ENCODE measurements around the gene GRIN2A.

GRIN2A gene

DNA sequence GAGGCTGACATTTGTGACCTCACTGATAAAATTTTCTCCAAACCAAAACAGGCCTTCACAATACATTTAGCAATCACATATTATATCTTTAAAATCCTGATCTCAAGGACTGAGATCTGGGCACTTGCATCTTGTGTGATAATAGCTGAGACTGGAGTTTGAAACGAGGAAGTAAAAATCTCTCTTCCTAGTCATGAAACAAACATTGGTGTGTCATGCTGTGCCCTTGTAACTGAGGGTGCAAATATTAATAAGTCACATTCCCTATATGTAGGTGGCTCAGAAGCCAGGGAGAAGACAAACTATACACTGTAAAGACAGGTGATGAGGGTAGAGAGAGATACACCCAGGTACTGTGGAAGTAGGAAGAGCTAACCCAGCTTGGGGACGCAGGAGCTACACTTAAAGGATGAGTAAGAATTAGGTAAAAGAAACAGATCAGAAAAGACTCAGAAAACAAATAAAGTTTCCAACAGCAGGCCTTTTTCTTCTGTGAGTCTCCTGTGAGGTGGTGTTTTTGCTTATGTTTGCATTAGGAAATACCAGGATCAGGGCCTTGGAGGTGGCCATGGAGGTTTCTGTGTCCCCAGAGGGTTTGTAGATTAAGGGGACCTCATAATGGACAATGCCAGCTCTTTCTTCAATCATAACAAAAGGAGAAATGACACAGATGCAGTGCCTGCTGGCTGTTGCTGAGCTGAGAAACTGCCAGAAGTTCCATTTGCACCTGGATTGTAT, 335.7 kb downstream of the GRIN2A start:
- no peak for DNase-seq

DNA sequence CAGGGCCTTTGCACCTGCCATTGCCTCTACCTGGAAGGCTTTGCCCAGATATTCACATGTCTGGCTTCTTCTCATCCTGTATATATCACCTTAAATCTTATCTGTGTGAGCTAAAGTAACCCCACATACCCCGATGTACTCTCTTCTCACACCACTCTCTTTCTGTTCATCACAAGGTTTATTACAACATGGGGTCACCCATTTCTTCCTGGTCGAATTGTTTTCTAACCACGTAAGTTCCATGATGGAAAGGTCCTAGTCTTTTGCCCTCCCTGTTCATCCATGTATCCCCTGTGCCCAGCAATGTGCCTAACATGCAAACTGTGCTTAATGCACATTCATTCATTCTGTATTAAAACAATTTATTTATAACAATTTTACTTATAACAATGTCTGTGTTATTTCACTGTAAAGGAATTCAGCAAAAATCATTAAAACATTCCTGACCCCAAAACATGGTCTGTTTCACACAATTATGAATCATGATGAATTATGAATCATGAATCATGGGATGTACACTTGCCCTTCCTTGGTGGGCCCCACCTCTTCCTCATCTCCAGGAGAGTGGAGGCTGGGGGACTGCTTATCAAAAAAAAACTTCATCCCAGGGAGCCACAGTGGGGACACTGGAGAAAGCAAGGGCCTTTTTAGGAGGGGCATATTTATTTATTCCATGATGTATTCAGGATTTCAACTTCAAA, 336.4 kb downstream of the GRIN2A start:
- DNase-seq, result no peak

DNA sequence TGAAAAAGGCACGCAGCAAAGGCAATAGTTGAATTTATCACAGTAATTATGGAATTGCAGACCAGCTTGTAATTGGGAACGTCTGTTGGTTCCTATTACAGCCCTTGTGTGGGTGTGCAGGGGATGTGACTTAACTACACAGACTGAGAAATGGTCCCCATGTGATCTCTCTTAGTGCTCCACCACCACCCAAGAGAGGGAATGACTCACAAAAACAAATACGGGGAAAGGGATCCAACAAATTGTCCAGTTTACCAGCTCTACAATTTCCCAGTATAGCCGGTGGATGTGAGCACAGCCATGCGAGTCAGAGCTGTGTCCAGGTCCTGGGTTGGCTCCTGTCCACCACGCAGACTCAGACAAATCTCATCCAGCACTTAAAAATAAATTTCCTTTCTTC, 337.9 kb downstream of the GRIN2A start:
- no peak for DNase-seq

DNA sequence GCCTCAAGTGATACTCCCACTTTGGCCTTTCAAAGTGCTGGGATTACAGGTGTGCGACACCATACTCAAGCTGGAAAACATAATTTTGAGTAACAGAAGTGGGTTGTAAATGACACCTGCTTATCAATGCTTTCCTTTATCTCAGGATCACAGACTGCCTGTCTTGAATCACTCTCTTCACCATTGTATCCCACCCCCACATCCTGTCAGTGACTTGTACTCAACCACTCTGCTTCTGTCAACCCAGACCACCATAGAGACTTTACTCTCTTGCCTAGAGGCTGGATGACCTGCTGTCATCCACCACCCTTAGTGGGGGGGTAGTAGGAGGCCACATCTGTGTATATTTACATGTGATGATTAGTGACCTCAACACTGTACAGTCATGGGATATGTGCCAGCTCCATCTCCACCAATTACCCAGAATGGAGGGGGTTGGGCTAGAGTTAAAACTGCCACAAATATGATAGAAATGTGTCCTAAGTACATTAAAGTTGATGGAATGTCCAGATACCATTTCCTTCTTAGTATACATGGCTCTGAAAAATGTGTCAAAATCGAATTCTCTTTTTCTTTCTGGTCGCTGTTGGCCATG, 338.7 kb downstream of the GRIN2A start:
- no peak for DNase-seq

DNA sequence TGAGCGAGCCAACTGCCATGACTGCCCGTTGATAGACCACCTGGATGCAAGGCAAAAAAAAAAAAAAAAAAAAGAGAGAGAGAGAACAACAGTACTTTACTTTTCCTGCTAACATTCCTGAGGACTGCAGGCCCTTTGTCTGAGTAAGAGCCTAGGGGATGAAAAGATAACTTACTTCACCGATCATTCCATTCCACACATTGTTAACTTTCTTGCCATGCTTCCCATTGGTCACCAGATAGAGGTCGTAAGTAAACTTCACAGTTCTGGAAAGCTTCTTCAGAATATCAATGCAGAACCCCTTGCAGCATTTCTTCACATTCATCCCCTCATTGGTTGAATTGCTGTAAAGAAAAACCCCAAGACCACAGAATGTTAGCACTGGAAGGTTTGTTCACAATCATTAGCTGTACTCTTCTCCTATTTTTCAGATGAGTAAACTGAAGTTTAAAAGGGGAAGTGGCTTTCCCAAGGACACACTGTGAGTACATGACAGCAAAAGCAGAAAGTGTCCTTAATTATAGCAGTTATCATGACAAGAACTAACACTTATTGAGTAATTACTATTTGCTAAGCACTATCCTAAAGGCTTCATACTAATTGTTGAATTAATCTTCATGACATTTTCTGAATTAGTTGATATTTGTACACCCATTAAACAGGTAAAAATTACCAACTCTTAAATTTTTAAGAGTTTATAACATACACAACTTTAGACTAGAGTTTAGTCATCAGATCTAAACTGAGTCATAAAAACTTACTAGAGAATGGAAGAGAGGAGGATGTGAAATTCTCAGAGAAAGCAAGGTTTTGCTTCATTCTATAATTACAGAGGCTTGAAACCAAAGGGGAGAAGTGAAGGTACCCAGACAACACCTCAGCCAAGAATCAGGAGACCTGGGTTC, 341.2 kb downstream of the GRIN2A start:
- DNase-seq, result no peak

DNA sequence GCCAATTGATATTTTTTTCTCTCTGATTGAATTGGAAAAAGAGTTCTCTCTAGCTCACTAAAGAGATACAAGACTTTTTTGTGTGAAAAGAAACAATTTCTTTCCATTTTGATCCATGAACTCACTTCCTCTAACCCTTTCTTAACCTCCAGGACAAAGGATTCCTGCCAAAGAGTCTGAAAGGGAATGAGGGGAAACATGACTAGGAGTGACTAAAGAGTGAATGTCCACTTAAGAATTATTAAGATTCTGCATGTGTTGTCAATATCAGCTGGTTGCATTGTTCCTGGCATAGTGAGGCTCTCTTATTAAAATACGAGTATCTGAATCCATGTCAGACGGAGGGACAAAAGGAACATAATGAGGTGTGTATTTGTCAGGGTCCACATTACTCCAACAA, 344.7 kb downstream of the GRIN2A start:
- DNase-seq, result no peak

DNA sequence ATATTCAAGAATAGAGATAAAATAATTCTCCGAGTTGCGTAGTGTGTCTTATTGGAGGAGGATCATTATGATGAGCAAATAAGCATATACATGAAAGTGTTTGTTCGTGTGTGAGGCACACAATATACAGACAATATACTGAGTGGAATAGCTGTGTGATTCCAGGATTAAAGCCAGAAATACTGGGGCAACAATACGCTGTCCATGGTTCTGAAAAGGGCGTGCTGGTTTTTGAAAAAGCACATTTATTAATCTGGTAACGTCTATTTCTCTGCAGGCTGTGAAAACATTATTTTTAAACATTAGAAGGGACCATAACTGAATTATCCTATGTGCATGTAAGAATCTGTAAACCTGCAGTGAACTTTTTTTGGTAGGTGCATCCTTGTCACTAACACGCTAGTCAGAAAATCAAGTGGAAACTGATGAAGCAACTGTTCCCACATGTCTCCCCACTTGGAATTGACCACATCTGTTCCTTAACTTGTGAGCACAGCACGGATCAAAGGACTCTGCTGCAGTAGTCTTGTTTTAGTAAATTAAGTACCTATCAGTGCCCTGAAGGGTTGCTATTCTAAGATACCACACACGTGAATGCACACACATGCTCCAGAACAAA, 346.0 kb downstream of the GRIN2A start:
- no peak for DNase-seq

DNA sequence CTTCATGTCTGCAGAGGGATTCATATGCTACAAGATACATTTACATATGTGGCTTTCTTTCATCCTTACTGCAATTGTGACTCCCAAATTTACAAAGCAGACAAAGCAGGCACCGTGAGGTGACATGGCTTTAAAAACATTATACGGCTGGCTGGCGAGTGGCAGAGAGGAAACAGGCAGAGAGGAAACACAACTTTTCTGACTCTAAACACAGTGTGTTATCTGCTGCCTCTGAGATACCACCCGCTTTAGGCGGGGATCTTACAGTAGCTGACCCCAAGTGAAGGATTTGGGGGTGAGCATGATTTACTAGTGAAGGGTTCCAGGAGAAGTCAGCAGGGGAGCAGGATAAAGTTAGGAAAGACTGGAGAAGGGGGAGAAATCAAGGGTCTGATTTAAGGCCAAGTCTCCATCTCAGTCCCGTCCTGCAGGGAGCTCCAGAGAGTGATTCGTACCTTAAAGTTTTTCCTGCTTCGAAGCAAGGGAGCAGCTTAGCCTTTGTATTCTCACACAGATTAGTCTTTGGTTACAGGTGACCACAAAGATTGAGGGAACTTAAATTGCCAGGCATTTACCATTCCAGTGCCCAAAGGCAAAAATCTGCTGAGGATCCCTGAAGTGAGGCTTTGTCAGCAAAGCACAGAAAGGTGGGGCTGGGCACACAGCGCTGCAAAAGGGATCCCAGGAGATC, 355.0 kb downstream of the GRIN2A start:
- no peak for DNase-seq

DNA sequence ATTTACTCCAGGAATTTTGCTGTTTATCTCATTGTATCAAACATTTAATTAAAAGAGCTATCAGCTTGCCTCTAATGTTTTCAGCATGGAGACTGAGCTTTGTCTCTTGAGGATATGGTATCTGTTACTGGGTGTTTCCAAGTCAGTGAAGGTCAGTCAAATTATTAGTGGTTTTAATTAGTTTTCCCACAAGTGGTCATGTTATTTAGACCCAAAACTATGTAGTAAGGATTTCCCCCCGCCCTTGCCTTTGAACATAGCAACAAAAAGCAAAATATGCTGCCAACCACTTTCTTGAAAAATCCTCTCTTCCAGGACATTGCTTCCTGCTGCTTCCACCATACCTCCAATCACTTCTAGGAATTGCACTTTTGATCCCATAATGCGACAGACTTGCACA, 355.6 kb downstream of the GRIN2A start:
- no peak for DNase-seq

DNA sequence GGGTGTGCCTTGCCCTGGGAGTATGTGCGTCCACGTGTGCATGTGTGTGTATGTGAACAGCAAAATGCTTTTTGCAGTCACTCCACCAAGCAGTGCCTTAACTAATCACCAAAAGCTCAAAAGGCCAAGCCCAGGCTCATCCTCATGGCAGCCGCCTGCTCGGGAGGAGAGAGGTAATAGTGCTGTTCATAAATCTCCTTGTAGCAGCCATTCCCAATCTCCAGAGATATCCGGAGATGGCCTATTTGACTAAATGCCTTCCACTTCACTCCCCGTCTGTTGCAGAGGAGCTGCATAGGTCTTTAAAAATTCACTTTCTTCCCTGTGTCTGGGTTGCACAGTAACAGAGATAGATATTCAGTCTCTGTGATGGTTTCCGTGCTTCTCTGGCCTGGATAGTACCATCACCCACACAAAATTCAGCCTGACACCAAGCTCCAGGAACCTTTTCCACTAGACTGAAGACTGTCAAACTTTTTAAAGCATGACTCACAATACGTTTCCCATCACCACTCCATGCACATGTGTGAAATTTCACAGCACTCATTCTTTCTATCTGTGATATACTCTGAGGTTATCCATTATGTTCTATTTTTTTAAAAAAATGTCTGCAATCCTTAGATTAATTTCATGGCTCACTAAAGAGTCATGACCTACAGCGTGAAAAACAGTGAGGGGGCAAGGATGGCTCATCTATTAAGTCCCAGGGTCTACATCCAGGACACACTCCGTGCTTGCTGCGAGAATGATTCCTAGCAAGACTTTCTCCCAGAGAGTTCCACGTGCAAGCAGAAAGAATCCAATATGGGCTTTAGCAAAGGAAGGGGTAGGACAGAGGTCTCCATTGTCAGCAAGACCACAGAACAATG, 357.8 kb downstream of the GRIN2A start:
- DNase-seq, result no peak

DNA sequence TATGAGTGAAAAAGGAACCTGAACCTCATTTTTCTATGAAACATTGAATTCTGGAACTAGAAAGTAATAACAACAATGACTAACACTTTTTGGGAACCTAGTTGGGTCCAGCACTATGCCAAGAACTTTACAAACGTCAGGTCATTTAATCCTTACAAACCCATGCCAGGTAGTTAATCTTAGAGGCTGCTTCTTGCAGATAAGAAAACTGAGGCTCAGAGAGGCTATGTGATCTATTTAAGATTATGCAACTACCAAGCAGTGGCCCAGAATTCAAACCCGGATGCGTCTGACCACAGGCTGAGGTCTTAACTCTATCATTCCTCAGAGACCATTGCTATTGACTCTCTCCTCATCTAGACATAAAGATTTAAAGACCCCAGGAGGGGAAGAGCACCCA, 358.7 kb downstream of the GRIN2A start:
- DNase-seq, result no peak

DNA sequence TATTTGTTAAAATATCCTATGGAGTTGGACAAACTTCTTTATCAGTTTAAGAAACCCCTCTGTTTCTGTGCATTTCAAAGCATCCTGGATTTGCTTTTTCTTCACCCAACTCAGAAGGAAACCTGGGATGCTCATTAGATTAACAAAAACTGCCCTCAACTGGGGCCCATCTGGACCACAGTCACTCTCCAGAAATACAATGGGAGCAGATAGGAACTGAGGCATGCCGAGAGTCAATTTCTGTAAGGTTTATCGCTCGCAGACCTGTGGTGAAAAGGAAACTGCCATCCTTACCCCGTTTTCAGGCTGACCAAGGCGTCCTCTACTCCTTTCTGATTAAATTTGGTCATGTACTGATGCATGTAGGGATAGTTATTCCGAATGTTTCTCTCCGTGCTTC, 360.3 kb downstream of the GRIN2A start:
- DNase-seq, result no peak

DNA sequence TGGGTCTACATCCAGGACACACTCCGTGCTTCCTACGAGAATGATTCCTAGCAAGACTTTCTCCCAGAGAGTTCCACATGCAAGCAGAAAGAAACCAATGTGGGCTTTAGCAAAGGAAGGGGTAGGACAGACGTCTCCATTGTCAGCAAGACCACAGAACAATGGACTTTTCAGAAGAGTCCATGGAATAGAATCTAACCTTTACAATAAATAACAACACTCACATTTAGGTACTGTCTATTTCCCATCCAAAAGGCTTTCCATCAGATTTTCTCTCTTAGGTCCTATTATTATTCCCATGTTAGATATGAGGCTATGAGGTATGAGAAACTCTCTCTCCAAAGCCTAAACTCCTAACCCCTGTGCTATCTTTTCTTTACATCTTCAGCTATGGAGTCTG, 360.9 kb downstream of the GRIN2A start:
- DNase-seq, result no peak

DNA sequence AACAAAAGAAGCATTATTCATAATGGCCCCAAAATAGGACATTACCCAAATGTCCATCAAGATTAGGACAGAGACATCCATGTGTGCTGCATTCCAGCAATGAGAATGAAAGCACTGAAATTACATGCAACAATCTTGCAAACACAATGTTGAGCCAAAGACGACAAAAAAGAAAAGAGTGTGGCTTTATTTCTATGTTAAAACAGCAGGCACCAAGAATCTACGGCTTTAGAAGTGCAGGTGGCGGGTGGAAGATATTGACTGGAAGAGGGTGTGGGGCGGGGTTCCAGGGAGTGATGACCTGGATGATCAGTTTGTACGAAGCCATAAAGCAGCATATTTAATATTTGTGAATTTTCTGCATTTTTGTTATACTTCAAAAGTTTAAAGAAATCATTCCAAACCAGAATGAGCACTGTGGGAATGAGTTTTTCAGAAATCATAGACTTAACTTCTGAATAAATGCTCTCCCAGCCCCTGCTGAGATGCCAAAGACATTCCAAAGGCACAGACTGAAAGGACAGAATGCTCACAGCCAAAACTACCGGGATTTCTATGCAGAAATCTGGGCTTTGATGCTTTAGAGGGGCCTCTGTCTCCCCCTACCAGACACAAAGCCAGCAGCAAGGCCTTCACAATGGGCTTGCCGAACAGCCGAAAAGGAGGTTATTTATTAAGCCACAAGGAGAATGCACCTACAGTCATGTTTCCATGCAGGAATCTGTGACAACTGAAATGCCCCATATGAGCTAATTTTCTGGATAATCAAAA, 361.6 kb downstream of the GRIN2A start:
- no peak for DNase-seq

DNA sequence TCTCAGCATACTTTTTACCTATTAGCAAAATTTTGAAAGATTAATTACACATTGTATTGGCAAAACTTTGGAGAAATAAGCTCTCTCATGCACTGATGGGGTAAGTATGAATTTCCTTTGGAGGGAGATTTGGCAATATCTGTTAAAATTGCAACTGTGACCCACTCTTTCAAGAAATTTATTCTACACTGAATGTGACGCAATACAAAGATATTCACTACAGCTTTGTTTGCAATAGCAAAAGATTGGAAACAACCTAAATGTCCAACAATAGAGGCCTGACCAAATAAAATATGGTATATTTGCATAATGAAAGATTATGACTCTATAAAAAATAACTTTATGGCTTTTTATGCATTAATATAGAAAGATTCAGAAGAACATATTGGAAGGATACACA, 363.5 kb downstream of the GRIN2A start:
- DNase-seq, result no peak

DNA sequence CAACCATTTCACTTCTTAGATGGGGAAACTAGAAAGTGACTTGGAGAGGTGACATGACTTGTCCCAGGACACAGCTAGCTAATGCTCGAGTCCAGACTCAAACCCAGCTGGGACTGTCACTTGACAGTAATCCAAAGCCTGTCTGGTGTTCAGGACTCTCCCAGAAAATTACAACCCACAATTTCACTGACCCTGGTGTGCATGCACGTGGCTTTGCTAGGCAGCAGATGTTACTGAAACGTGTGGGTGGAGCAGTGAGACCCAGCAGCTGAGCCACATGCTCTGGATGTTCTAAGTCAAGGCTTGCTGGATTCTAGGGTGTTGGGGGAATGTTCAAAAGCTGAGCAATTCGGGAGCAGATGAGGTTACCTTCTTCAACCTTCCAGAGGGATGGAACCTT, 364.6 kb downstream of the GRIN2A start:
- DNase-seq, result no peak

DNA sequence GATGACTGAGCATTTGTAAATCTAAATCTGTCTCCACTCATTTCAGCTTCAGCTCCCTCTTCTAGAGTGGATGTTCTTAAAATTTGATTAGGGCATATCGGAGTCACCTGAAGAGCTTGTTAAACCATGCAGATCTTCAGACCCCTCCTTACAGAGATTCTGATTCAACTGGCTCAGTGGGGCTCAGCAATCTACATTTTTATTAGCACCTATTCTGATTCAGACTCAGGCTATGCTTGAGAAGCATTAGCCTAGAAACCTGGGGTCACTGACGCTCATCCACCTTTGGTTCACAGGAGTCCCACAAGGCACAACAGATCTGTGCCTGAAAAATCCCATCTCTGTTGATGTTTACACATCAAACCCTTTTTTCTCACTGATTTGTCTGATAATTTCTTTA, 365.6 kb downstream of the GRIN2A start:
- no peak for DNase-seq

DNA sequence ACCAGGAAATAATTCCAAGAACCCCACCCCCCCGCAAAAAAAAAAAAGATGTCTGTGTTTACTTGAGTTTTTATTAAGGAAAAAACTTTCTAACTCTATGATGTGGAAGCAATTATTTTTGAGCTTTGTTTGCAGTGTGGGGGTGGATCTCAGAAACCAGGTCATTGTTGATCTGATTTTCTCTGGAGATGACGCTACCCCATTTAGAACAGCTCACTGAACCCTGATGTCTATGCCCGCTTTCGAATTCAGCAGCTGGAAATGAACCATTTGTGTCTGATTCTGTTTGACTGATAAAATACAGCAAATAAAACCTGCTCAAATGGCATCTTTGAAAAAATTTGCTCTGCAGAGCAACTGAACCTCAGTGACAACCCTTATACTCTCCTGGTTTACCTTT, 368.6 kb downstream of the GRIN2A start:
- no peak for DNase-seq

DNA sequence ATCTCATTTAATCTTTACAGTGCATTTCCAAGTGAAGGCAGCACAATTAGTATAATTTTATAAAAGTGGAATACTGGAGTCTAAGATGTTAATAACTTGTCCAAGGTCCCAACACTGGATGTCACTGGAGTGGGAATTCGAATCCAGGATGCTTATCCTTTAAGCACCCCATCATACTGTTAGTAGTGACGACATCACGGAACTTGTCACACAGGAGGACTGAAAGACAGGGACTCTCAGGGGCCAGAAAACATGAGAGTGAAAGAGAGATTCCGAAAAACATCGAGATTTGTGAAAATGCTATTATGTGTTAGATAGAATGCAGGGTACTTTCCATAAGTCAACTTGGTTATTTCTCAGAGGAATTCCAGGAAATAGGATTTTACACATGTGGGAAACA, 374.0 kb downstream of the GRIN2A start:
- no peak for DNase-seq

DNA sequence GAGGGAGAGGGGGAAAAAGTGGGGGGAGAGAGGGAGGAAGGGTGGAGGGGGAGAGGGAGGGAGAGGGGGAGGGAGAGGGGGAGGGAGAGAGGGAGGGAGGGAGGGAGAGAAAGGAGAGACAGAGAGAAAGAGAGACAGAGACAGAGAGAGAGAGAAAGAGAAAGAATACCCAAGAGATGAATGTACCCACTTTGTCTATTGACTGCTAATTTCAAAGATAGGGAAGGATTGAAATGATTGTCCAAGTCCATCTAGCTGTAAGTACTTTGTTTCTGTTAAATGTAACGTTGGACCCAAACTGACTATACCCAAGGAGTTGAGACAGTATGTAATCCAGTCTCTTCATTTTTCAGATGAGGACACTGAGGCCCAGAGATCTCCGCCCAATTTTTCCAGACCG, 374.9 kb downstream of the GRIN2A start:
- no peak for DNase-seq

Data from NCI-H1105 treated with DMSO at 0.1 percent for 48 hours (cell line).